ENCODE results near the gene ATXN1.

ATXN1 gene

DNA sequence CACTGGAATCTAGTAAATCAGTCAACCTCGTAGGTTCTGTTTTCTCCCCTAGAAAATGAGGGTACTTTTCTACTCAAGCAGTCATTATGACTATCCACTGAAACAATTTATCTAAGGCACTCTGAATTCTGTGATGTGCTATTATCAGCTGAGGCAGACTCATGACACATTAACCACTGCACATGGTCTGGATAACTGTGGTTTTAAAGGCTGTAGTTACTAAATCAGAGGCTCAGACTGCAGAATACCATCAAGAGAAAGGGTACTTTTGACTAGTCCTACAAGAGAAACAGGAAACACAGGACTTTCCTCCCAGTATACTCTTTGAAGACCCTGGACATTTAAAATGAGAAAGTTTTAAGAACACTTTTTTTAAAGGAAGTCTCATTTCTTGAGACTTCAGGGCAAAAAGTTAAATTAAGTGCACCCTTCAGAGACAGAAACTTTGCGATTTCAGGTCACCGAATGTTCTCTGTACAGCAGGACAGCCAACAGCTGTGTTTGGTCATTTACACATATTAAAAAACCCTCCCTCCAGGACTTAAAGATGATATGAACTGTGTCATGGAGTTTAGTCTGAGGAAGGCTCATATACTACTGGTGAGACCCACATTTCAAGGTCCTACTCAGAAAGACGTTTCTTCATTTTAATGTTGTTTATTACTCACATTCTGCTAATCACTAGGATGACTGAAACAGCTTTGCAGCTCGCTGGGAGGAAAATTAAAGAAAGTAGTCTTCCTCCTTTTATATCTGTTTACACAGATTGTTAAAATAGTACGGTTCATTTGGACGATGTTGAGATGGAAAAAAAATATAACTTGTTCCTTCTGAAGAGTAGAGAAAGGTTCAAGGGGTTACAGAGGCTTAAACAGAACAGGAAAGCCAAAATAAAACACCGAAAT lies 19.9 kb downstream of the ATXN1 start:
- TF ChIP-seq CTCF (IDR thresholded peaks at IDR 0.05; ENCODE audit: extremely low read depth, missing control alignments) = no peak
- DNase-seq (ENCODE audit: low spot score) = peak; percentile 23

GRCh38 chr6:16740097-16740496 lies 21.2 kb downstream of the ATXN1 start:
- no peak for DNase-seq (ENCODE audit: low spot score)
- no peak for TF ChIP-seq CTCF (IDR thresholded peaks at IDR 0.05; ENCODE audit: extremely low read depth, missing control alignments)

DNA sequence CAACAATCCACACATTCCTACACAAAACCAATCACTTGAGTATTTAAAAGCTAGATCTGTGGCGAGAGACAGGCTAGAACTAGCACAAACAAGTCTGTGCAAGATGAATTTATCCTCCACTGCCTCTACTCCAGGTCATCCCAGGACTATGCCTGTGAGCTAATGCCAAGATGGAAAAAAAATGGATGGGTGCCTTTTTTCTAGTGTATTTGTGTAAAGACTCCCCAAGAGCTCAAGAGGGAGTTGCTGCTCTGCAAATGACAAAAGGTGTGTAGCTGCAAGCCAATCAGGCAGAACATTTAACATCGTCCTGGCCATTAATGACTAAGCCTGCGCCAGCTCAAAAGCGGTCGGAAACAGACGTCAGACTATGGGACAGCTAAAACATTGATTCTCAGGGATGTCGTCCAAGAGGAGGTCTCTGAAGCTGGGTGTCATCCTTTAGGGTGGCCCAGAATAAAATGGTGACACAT lies 21.9 kb downstream of the ATXN1 start:
- no peak for DNase-seq (ENCODE audit: low spot score)
- no peak for TF ChIP-seq CTCF (IDR thresholded peaks at IDR 0.05; ENCODE audit: extremely low read depth, missing control alignments)

DNA sequence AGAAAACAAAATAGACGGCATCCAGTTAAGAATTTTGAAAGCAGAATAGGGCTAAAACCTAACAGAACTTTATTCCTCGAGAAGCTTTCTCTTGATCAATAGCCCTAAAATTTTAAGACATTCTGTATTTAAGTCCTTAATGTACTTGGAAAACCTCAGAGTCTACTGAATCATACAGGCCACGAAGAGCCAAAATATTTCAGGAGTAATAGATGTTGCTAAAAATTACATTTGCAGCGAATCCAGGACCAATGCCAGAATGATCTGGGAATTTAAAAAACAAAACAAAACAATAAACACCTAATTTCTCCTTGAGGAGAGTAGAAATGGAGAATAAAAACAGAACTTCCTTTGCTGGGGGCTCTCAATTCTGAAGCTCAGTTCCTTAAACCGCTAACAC lies 23.3 kb downstream of the ATXN1 start:
- TF ChIP-seq CTCF (IDR thresholded peaks at IDR 0.05; ENCODE audit: extremely low read depth, missing control alignments) = no peak
- DNase-seq (ENCODE audit: low spot score) = no peak

DNA sequence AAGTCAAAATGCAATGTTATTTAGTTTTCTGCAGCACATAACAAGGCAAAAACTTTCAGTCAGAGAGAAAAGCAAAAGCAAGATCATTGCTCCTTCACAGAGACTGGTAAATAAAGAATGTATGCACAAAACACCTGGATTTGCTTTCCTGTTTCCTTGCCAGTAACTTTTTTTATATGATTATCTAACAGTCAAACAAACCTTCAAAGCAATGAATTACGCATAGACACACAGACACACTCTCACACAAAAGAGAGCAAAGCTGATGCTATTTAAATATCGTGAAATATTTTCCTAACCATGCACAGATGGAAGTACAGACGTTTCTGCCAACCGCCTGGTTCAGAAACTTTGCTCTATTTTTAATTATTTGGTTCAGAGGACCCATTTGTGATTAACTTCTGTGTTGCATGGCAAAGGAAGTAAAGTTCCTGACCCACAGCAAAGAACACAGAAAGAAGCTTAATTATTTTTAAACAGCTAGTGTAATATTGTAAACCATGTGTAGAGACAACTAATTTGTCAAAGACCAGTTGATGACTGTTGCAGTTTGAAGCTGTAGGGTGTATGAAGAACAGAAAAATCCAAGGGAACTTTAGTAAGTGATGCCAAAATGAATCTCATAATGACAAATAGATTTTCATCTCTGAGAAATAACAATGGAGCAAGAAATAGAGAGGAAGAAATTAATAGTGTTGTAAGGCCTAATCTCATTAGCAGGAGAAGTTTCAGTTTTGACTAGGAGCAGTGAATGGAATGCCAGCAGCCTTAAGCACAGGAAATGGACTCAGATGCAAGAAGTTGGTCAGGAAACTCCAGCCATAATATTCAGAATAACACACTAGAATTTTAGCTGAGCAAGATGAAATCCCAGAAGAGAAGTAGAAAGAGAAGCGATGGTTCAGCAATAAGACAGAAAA lies 24.1 kb downstream of the ATXN1 start:
- DNase-seq (ENCODE audit: low spot score) = no peak
- TF ChIP-seq CTCF (IDR thresholded peaks at IDR 0.05; ENCODE audit: extremely low read depth, missing control alignments) = no peak

DNA sequence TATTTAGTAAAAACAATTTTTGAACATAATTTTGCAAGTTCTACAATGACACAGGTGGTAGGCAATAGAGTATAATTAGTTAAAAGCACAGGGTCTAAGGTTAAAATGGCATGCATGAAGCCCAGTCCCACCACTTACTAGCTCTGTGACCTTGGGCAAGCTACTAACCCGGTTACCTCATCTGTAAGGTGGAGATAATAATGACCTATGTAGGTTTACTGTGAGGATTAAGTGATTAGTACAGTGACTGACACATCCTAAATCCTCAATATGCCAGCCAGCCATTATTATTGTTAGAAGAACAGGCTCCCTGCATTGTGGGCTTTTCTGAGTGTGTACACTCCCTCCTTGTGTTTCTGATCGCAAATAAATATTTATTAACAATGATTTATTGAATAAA lies 26.2 kb downstream of the ATXN1 start:
- TF ChIP-seq CTCF (IDR thresholded peaks at IDR 0.05; ENCODE audit: extremely low read depth, missing control alignments) = no peak
- no peak for DNase-seq (ENCODE audit: low spot score)

- no peak for TF ChIP-seq CTCF (IDR thresholded peaks at IDR 0.05; ENCODE audit: extremely low read depth, missing control alignments)
- no peak for DNase-seq (ENCODE audit: low spot score)
These were observed 28.2 kb downstream of the ATXN1 start for GRCh38 chr6:16733085-16733484.
